HG02943 (cell line): ENCODE data around the gene NMU.
"Not testable (repeated sequence)": the region's sequence is repeated elsewhere in the genome, so short reads cannot be mapped to it uniquely, and the experiment has no call there.

Experiments
- ATAC-seq: cut with Tn5 transposase; IDR thresholded peaks from one replicate; pipeline ENCODE4 v1.9.1; 2021; ENCODE audit warnings: mild to moderate bottlenecking, low read depth, moderate library complexity; ENCODE audit not compliant: unreplicated experiment

The NMU gene

DNA sequence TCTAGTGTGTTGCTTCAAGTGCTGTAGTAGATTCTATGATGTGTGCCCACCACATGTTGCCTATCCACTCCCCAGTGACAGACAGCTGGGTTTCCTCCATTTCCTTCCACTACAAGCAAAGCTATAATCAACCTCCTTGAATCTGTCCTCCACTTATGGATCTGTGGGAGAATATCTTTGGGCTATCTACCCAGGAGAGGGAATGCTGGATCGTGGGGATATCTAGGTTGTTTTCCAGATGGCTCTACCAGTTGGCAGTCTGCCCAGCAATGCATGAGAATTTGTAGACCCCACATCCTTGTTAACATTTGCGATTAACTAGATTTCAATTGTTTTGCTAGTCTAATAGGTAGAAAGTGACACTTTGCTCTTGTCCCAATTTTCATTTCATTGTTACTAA is 10.3 kb downstream of the NMU start:
- ATAC-seq = no peak

DNA sequence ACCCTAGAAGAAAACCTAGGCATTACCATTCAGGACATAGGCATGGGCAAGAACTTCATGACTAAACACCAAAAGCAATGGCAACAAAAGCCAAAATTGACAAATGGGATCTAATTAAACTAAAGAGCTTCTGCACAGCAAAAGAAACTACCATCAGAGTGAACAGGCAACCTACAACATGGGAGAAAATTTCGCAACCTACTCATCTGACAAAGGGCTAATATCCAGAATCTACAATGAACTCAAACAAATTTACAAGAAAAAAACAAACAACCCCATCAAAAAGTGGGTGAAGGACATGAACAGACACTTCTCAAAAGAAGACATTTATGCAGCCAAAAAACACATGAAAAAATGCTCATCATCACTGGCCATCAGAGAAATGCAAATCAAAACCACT is 12.0 kb downstream of the NMU start:
- ATAC-seq = not testable (repeated sequence)

- no peak for ATAC-seq
Measured at GRCh38 chr4:55618546-55619143, 17.5 kb downstream of the NMU start.

- ATAC-seq = no peak
Measured at GRCh38 chr4:55617587-55618197, 18.4 kb downstream of the NMU start.

DNA sequence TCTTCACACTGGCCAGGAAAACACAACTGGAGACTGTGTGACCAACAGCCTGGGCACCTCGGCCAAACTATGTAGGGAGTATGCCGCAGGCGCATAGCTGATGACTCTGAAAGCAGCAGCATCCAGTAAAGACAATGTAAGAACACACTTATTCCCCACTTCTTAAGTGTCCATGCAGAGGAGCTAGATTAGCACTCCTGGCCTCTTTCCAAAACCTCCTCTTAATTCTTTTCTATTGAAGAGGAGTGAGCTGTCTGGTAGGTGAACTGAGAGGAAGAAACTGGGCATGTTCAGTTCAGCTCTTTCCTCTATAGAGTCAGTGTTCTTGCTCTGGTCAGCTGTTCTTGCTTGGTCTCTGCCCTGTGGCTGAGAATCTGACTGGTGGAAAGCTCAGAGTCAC is 21.1 kb downstream of the NMU start:
- ATAC-seq = no peak

GRCh38 chr4:55613621-55614020 is 22.5 kb downstream of the NMU start:
- no peak for ATAC-seq

DNA sequence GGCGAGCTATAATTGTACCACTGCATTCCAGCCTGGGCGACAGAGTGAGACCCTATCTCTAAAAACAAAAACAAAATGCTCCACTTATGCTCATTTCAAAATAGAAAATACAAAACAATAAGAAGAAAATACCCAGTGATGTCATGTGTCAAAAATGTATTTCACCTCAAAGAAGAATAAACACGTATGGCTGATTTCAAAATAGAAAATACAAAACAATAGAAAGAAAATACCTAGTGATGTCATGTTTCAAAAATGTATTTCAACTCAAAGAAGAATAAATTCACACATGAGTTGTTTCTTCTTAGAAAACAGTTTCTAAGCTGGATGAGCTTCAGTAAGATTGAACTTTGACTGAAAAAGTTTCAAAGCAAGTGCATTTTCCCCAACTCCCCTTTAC is 23.8 kb downstream of the NMU start:
- ATAC-seq = no peak

GRCh38 chr4:55611358-55612059 is 24.6 kb downstream of the NMU start:
- ATAC-seq = no peak

DNA sequence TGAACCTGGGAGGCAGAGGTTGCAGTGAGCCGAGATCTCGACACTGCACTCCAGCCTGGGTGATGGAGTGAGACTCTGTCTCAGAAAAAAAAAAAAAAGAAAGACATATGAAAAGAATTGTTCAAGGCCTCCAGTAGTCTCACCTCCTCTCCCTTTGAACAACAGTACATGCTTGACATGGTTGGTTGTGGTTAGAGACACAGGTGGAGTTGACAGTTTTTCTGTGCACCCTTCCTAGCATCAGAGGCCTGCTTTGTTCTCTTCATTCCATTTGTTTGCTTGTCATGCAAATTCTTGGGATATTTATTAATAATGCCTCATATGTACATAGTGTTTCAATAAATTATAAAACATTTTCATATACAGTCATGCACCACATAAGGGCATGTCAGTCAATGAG is 25.7 kb downstream of the NMU start:
- ATAC-seq = no peak

- no peak for ATAC-seq
Measured at GRCh38 chr4:55609393-55609866, 26.7 kb downstream of the NMU start.

GRCh38 chr4:55608591-55608990 is 27.5 kb downstream of the NMU start:
- ATAC-seq = no peak

DNA sequence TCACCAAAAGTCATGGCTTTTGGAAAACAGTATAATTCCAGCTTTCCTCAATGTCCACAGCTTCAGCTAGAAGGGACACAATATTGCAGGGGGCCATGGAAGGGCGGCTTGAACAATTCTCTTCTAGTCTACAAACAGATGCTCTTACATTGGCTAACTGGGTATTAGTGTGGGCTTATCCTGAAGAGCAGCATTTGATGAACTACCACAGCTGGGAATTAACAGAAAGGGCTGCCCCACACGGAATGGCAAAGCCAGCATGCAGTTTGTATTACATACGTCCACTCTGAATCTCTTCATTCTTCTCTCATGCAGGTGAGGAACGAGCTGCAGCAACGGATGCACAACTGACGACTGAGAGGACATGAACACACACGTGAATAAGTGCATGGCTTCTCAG is 31.1 kb downstream of the NMU start:
- ATAC-seq = no peak

DNA sequence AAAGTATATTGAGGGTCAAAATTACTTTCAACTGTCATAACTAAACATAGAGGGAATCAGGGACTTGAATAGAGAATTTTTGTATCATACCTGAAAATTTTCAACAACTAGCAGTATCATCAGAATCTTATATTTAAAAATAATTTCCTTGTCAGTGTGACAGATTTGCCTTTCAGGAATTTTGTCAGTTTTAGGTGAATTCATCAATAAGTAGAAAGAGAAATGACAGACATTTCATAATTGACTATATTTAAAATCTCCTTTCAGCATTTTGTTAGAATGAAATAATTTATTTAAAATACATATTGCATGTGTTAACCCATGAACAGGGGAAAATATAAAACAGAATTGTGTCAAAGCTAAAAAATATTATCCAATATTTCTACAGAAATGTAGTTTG is 35.5 kb downstream of the NMU start:
- ATAC-seq = no peak

- no peak for ATAC-seq
Measured at GRCh38 chr4:55598641-55599040, 37.5 kb downstream of the NMU start.

DNA sequence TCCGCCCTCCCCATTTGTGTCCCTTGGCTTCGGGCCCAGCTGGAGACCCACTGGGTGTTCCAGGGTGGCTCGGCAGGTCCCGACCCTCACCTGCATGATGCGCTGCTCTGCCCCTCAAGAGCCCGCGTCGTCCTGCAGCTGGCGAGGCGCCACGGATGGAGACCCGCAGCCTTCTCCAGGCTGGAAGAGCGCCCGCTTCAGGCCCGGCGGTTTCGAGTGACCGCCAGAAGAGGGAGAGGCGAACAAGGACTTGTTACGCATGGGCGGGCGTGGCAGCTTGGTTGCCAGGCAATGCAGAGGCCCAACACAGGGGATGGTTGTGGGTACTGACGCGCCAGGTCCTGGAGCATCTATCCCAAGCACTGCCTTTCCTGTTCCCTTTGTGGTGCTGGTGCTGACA is 44.1 kb downstream of the NMU start, which contains the start of gene PDCL2:
PDCL2 (minus strand) TSS at position 232 of the 400 bp plus-strand sequence; CDS start at position 96, 136 bp downstream.
- ATAC-seq = no peak

DNA sequence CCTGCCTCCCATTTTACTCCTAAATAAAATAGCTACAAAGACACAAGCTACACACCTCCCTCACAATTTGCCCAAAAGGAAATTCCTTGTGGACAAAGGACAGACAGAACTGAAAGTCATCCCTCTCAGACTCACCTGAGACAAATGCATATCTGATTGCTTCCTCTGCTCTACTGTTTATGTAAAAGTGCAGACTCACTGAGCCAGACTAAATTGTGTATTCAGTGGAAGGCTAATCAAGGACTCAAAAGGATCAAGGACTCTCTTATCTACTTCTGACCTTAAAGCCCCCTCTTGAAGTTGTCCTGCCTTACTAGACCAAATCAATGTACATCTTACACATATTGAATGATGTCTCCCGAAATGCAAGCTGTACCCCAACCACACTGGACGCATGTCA is 47.9 kb downstream of the NMU start:
- no peak for ATAC-seq

GRCh38 chr4:55582773-55583172 is 53.3 kb downstream of the NMU start:
- ATAC-seq = not testable (repeated sequence)

DNA sequence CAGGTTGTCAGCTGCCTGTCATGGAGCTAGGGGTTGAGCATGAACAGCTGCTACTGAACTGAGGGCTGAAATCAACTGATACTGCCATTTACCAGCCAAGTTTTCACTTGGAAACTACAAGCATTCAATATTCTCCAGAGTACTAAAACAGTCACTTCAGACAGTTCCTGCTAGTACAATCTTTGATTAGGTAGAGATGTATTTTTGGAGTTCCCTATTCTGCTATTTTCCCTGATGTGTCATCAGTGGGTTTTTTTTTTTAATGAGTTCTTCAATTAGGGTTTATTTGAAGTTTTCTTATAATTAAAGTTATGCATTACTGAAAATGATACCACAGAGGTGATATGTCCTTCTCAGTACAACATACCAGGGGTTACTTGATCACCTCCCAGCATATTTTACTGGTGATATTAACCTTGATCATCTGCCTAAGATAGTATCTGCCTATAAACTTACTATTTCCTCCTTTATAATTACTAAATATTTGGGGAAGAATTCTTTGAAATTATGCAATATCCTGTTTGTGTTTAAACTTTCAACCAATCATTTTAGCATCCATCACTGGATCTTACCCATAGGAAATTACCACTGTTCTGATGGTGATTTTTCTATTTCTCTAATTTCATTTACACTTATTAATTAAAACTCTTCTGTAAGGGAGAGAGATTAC is 57.6 kb downstream of the NMU start:
- ATAC-seq = no peak

DNA sequence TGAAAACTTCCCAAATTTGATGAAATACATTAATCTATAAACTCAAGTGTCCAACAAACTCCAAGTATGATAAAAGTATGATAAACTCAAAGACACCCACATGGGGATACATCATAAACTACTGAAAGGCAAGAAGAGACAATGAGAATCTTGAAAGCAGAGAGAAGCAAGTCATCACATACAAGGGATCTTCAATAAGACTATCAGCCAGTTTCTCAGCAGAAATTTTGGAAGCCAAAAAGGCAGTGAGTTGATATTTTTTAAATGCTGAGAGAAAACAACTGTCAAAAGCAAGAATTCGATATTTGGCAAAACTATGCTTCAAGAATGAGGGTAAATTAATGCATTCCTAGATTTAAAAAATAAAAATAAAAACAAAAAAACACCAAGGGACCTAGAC is 60.6 kb downstream of the NMU start:
- ATAC-seq = no peak

DNA sequence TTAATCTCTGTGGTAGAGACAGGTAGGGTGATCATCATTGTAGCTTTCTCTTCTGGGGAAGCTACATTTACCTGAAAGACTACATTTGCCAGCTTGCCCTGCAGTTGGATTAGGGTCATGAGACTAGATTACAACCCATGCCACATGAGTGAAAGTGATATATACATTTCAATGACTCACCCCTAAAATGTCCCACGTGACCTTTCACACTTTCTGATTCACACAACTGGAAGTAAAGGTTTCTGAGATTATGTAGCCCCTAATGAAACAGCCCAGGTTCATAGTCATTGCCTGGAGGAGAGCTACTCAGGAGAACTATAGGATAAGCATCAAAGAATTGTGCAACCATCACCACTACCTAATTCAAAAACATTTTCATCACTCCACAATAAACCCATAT is 61.8 kb downstream of the NMU start:
- no peak for ATAC-seq

DNA sequence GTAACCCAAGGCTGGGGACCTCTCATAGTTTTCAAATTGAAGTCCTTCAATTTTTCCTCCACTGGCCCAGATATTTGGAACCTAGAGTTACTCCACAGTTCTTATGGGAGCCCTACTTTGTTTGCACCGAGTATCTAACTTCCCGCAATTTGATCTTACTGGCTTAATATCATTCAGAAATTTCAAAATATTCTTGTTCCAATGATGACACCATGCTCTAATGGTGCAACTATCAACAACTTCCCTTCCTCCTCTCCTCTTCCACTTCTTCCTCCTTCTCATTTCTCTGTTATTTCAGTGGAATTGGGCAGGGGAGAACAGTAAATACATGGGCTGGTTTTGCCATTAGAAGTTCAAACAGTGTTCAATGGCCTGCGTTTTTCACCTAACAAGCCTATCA is 64.3 kb downstream of the NMU start:
- ATAC-seq = no peak
